GM18498 (cell line): Measurements from ENCODE around the gene NBPF26.
"Not testable (repeated sequence)": the region's sequence is repeated elsewhere in the genome, so short reads cannot be mapped to it uniquely, and the experiment has no call there.

Source experiments
- ATAC-seq: cut with Tn5 transposase; IDR thresholded peaks from one replicate; pipeline ENCODE4 v1.9.1; 2021; ENCODE audit warnings: mild to moderate bottlenecking, moderate library complexity; ENCODE audit not compliant: unreplicated experiment

NBPF26 gene

GRCh38 chr1:120723715-120724402 lies at the start of gene NBPF26:
NBPF26 (plus strand) TSS chr1:120723945.
- ATAC-seq: not testable (repeated sequence)

GRCh38 chr1:120680106-120680819 lies 43.5 kb upstream of the NBPF26 start:
- not testable (repeated sequence) for ATAC-seq

- ATAC-seq: not testable (repeated sequence)
These were observed 42.8 kb upstream of the NBPF26 start for GRCh38 chr1:120680938-120681337.

- ATAC-seq: not testable (repeated sequence)
These were observed 39.3 kb upstream of the NBPF26 start for GRCh38 chr1:120684397-120684796.

GRCh38 chr1:120685622-120686021 lies 38.1 kb upstream of the NBPF26 start:
- ATAC-seq: not testable (repeated sequence)

GRCh38 chr1:120687250-120687649 lies 36.5 kb upstream of the NBPF26 start:
- ATAC-seq: not testable (repeated sequence)

- not testable (repeated sequence) for ATAC-seq
These were observed 22.8 kb upstream of the NBPF26 start for GRCh38 chr1:120700807-120701562.

GRCh38 chr1:120723358-120723714 lies 409 bp upstream of the NBPF26 start:
- not testable (repeated sequence) for ATAC-seq

- ATAC-seq: not testable (repeated sequence)
These were observed 762 bp downstream of the NBPF26 start for GRCh38 chr1:120724507-120724906.

- ATAC-seq: not testable (repeated sequence)
These were observed 5.1 kb downstream of the NBPF26 start for GRCh38 chr1:120728811-120729210.

GRCh38 chr1:120769090-120769489 lies 45.3 kb downstream of the NBPF26 start:
- not testable (repeated sequence) for ATAC-seq

GRCh38 chr1:120805452-120805851 lies 81.7 kb downstream of the NBPF26 start:
- not testable (repeated sequence) for ATAC-seq

- ATAC-seq: not testable (repeated sequence)
These were observed 88.1 kb downstream of the NBPF26 start for GRCh38 chr1:120811822-120812221.

- not testable (repeated sequence) for ATAC-seq
These were observed 101.3 kb downstream of the NBPF26 start for GRCh38 chr1:120825051-120825450.

GRCh38 chr1:120826623-120827022 lies 102.9 kb downstream of the NBPF26 start:
- ATAC-seq: not testable (repeated sequence)

- not testable (repeated sequence) for ATAC-seq
These were observed 120.6 kb downstream of the NBPF26 start for GRCh38 chr1:120844186-120844944.

GRCh38 chr1:120844945-120845330 lies 121.2 kb downstream of the NBPF26 start:
- not testable (repeated sequence) for ATAC-seq

- peak; percentile 22 for ATAC-seq
These were observed 125.9 kb downstream of the NBPF26 start for GRCh38 chr1:120849400-120850286.

- not testable (repeated sequence) for ATAC-seq
These were observed 126.5 kb downstream of the NBPF26 start for GRCh38 chr1:120850287-120850536.
